HUES6 (cell line): ENCODE results near the gene XPNPEP1.

Experiments
- H3K27ac ChIP-seq: 2 replicates; pipeline ENCODE4 v1.7.0; 2013; ENCODE audit warnings: low read depth, mild to moderate bottlenecking, low read length, inconsistent platforms
- H3K27me3 ChIP-seq: 2 replicates; pipeline ENCODE4 v1.6.1; 2013; ENCODE audit warnings: low read length; ENCODE audit not compliant: control insufficient read depth, insufficient read depth
- H3K36me3 ChIP-seq: 2 replicates; pipeline ENCODE4 v1.6.1; 2013; ENCODE audit warnings: low read length; ENCODE audit not compliant: control insufficient read depth, insufficient read depth
- H3K4me1 ChIP-seq: 2 replicates; pipeline ENCODE4 v1.6.1; 2013; ENCODE audit warnings: low read length; ENCODE audit not compliant: control insufficient read depth, insufficient read depth
- H3K4me3 ChIP-seq: 2 replicates; pipeline ENCODE4 v1.5.1; 2013; ENCODE audit warnings: low read depth, low read length
- H3K9ac ChIP-seq: one replicate; pipeline ENCODE4 v1.6.1; 2013; ENCODE audit warnings: mild to moderate bottlenecking, low read length
- H3K9me3 ChIP-seq: 2 replicates; pipeline ENCODE4 v1.6.1; 2013; ENCODE audit warnings: low read depth, low read length; ENCODE audit not compliant: control insufficient read depth, insufficient read depth

The XPNPEP1 gene

DNA sequence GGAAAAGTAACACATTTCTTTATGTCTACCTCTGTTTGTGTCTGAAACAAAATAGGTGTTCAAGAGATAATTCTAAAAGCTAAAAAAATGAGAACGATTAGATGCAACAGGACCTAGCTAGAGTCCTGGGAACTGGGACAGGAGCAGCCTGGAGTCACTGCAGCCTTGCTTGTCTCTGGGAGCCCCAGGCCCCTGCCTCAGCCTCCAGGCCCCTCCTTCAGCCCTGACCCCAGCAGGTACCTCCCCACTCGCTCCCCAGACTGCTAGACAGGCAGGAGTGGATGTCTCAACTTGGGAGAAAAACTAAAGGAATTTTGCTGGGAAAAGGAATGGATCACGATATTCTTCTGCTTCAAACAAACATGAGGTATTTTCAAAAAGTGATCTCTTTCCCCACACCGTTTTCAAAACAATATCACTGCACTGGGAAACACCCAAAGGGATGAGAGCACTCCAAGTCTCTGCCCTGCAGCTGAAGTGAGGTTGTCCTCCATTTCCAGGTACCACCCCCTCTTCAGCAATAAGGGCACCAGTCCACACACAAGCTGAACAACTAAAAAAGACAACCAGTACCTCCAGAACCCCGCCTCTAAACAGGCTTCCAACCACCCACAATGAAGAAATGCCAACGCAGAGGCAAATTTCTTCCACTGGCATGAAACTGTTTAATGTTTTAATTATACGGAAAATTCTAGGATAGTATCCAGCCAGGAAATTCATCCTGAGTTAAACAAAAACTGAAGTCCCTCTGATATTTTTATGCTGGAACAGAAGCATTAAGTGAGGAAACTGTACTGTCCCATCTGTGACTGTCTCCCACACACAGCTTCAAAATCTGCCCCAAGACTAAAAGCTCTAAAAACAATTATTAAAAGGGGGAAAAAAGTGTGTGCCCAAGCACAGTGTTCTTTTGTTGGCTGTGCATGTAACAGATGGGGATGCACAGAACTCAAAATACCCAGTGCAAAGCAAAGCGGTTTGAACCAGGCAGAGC lies 47.2 kb downstream of the XPNPEP1 start:
- Histone ChIP-seq H3K4me3 (no peak overlapping the region), H3K36me3 (peaks cover 58% of the 10 kb centered on the region), H3K9ac (no peak overlapping the region), H3K27ac (no peak overlapping the region), H3K27me3 (no peaks in the 10 kb centered on the region), H3K4me1 (no peaks in the 10 kb centered on the region), H3K9me3 (no peaks in the 10 kb centered on the region)

DNA sequence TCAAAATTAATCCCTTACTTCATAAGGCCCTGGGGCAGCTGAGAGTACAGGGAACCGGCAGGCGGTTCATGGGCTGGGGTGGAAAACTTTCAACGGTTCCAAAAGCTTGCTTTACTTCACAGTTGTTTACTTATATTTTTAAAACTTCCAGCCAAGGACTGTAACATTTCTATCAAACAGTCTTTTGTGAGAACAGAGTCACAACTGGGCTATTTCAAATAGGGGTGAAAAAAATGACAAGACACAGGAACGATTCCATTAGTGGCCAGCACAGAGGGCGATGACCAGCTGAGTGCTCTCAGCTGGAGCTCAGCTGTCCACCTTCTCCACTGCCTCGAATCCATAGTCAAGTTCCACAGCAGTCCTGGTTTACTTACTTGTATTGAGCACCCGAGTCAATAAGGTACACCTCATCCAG lies 48.2 kb downstream of the XPNPEP1 start:
- no peak overlapping the region for H3K4me3 ChIP-seq
- H3K27ac ChIP-seq, result no peak overlapping the region
- H3K4me1 ChIP-seq, result no peaks in the 10 kb centered on the region
- peaks cover 58% of the 10 kb centered on the region for H3K36me3 ChIP-seq
- H3K9ac ChIP-seq, result no peak overlapping the region
- H3K27me3 ChIP-seq, result no peaks in the 10 kb centered on the region
- no peaks in the 10 kb centered on the region for H3K9me3 ChIP-seq

DNA sequence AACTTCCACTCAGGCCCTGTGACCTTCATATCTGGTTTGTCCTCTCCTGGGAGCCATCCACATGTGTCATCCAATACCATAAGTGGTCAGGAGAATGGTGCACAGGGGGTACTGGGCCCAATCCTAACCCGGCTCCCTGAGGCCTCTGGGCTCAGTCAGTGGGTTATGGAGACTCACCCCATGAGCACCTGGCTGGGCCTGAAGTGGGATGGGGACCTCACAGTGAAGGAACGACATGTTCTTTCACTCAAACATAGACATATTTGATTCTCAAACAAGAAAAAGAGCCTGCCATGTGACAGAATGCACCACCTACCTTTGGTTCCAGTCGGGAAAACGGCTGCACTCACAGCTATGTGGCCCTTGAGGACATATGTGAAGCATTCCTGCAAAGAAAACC lies 51.8 kb downstream of the XPNPEP1 start:
- Histone ChIP-seq H3K36me3 (peaks cover 72% of the 10 kb centered on the region), H3K9ac (no peak overlapping the region), H3K4me1 (no peaks in the 10 kb centered on the region), H3K27ac (no peak overlapping the region), H3K9me3 (no peaks in the 10 kb centered on the region), H3K4me3 (no peak overlapping the region), H3K27me3 (no peaks in the 10 kb centered on the region)

GRCh38 chr10:109866995-109867635 lies 56.2 kb downstream of the XPNPEP1 start:
- Histone ChIP-seq H3K4me3 (no peak overlapping the region), H3K36me3 (peaks cover 76% of the 10 kb centered on the region), H3K9ac (no peak overlapping the region), H3K9me3 (no peaks in the 10 kb centered on the region), H3K27me3 (no peaks in the 10 kb centered on the region), H3K4me1 (peaks cover 3% of the 10 kb centered on the region; the same call in 1 of the 2 replicates), H3K27ac (no peak overlapping the region)

DNA sequence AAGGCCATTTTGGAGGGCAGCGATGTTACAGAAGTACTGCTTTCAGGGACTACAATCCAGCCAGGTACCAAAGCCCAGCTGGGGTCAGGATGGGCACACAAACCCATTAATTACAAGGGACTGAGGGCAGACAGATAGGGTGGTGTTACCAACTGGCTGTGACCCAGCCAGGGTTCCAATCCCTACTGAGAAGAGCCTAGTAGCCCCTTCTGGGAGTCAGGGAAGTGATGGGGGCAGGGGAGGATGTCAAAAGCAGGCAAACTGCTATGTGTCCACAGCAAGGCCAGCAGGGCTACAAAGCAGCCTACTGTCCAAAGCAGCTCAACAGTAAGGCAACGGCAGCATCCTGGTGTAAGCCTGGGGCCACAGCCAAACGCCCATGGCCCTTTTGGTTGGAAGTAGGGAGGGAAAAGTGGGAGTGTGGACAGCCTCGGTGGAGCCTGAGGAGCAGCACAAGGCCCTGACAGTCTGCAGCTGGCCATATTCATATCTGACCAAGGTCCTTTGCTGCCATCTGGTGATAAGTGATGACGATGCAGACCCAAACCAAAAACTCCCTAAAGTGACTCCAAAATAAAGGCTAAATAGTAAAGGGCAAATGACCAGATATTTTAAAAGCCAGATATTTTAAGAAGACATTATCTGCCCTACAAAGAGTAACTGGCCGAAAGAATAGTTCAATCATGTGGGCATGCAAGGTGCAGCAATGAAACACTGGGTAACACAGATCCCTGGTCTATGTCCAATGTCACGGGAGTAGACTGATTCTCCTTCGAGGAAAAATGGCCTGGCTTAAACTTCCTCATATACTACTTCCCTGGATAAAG lies 56.9 kb downstream of the XPNPEP1 start:
- no peaks in the 10 kb centered on the region for H3K9me3 ChIP-seq
- no peak overlapping the region for H3K9ac ChIP-seq

GRCh38 chr10:109863775-109864174 lies 59.5 kb downstream of the XPNPEP1 start:
- H3K9ac ChIP-seq, result no peak overlapping the region
- no peaks in the 10 kb centered on the region for H3K9me3 ChIP-seq
- no peak overlapping the region for H3K4me3 ChIP-seq
- no peaks in the 10 kb centered on the region for H3K27me3 ChIP-seq
- H3K27ac ChIP-seq, result no peak overlapping the region
- peaks cover 44% of the 10 kb centered on the region for H3K36me3 ChIP-seq
- H3K4me1 ChIP-seq, result peaks cover 6% of the 10 kb centered on the region; the same call in 1 of the 2 replicates

More for the DNA sequence above, 56.9 kb downstream of the XPNPEP1 start:
- H3K4me3 ChIP-seq, result no peak overlapping the region
- no peak overlapping the region for H3K27ac ChIP-seq
- no peaks in the 10 kb centered on the region for H3K27me3 ChIP-seq
- H3K36me3 ChIP-seq, result peaks cover 70% of the 10 kb centered on the region
- peaks cover 6% of the 10 kb centered on the region; the same call in 1 of the 2 replicates for H3K4me1 ChIP-seq

- Histone ChIP-seq H3K4me1 (peaks cover 6% of the 10 kb centered on the region; the same call in 1 of the 2 replicates), H3K9ac (no peak overlapping the region), H3K27me3 (no peaks in the 10 kb centered on the region), H3K27ac (no peak overlapping the region), H3K4me3 (no peak overlapping the region), H3K9me3 (no peaks in the 10 kb centered on the region), H3K36me3 (peaks cover 36% of the 10 kb centered on the region)
These were observed 60.6 kb downstream of the XPNPEP1 start for GRCh38 chr10:109862738-109863137.

DNA sequence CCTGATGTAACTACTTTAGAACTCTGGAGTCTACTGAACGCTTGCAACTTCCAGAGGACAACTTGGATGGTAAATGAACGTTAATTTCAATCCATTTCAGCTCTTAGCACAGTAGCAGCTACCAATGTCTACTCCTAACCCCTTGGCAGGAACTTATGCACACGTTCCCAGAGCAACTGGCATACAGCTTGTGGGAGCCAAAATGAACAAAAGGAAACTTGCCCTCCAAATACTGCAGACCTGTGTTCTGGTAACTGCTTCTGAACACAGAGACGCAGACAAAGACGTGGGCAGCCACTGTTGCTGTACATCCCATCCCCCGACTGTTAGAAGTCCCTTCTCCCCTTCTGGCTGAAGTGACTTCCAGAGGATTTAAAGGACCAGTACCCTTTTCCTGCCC lies 61.3 kb downstream of the XPNPEP1 start:
- Histone ChIP-seq H3K4me3 (no peak overlapping the region), H3K4me1 (peaks cover 6% of the 10 kb centered on the region; the same call in 1 of the 2 replicates), H3K27ac (no peak overlapping the region), H3K27me3 (no peaks in the 10 kb centered on the region), H3K9ac (no peak overlapping the region), H3K36me3 (peaks cover 29% of the 10 kb centered on the region), H3K9me3 (no peaks in the 10 kb centered on the region)

GRCh38 chr10:109861081-109861480 lies 62.2 kb downstream of the XPNPEP1 start:
- no peak overlapping the region for H3K9ac ChIP-seq
- H3K4me3 ChIP-seq, result no peak overlapping the region
- no peaks in the 10 kb centered on the region for H3K9me3 ChIP-seq
- H3K36me3 ChIP-seq, result peaks cover 22% of the 10 kb centered on the region
- H3K4me1 ChIP-seq, result peaks cover 6% of the 10 kb centered on the region; the same call in 1 of the 2 replicates
- no peak overlapping the region for H3K27ac ChIP-seq
- H3K27me3 ChIP-seq, result no peaks in the 10 kb centered on the region

DNA sequence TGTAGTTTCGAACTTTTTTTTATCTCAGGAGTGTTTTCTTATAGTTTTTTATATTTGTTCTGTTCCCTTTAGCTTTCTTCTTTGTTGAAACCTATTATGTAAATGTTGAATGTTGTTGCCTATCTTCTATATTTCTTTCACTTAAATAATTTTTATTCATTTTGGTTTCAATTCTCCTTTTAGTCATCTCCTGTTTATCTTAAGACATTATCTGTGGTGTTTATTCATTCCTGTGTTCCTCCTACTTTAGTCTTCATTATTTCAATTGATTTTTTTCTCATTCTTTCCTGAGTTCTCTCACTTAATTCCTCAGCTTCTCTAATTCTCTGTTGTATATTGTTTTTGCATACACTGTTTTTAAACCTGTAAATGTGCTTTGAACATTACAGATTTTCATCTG lies 64.1 kb downstream of the XPNPEP1 start:
- no peaks in the 10 kb centered on the region for H3K27me3 ChIP-seq
- H3K4me1 ChIP-seq, result peaks cover 6% of the 10 kb centered on the region; the same call in 1 of the 2 replicates
- H3K9me3 ChIP-seq, result no peaks in the 10 kb centered on the region
- H3K27ac ChIP-seq, result no peak overlapping the region
- H3K4me3 ChIP-seq, result no peak overlapping the region
- no peak overlapping the region for H3K9ac ChIP-seq
- H3K36me3 ChIP-seq, result peaks cover 5% of the 10 kb centered on the region; the same call in 1 of the 2 replicates
